Astrocyte (in vitro differentiated cells and primary cell): ENCODE data around the gene PMS2.
"Not testable (repeated sequence)": the region's sequence is repeated elsewhere in the genome, so short reads cannot be mapped to it uniquely, and the experiment has no call there.

Source experiments
- CTCF ChIP-seq: IDR thresholded peaks from 2 replicates; pipeline ENCODE4 v1.5.1; 2011; ENCODE audit warnings: low read depth, mild to moderate bottlenecking, inconsistent platforms, low read length, moderate library complexity; ENCODE audit not compliant: insufficient read depth
- EZH2 ChIP-seq: IDR thresholded peaks from 2 replicates; pipeline ENCODE4 v1.6.1; 2012; ENCODE audit warnings: mild to moderate bottlenecking, low read length, inconsistent platforms; ENCODE audit not compliant: insufficient read depth

- not testable (repeated sequence) for TF ChIP-seq CTCF, EZH2
Measured at GRCh38 chr7:5924630-5925029, 84.2 kb downstream of the PMS2 start.
